ENCODE data around the gene BAG5. TPM values are rescaled to one million over a fixed set of nuclear protein-coding genes. Genes with fewer than 3 reads are reported as not detected.

BAG5 gene
- polyA plus RNA-seq, 3 donors from 2014 or later = 23.5 to 58.7 (median 36.5) TPM

GRCh38 chr14:103548463-103549351 lies 13.8 kb downstream of the BAG5 start:
- peaks cover 0 to 5% of the 10 kb centered on the region in 2 donors for H3K4me1 Mint-ChIP-seq
- H3K9me3 Mint-ChIP-seq = no peaks in the 10 kb centered on the region
- H3K27ac Mint-ChIP-seq = no peak overlapping the region
- H3K27me3 Mint-ChIP-seq (ENCODE audit: low read depth in 3 of 3) = peaks cover 0 to 2% (median 1%) of the 10 kb centered on the region in 3 donors
- no peak overlapping the region for H3K4me3 Mint-ChIP-seq
- DNase-seq = no peak
- no peaks in the 10 kb centered on the region for H3K36me3 Mint-ChIP-seq

- Mint-ChIP-seq H3K4me1 (peaks cover 0 to 5% of the 10 kb centered on the region in 2 donors), H3K27me3 (ENCODE audit: low read depth in 3 of 3) (peaks cover 0 to 2% (median 1%) of the 10 kb centered on the region in 3 donors), H3K36me3 (no peaks in the 10 kb centered on the region), H3K27ac (no peak overlapping the region), H3K9me3 (no peaks in the 10 kb centered on the region), H3K4me3 (no peak overlapping the region)
- no peak for DNase-seq
Observed at GRCh38 chr14:103547941-103548462, 14.5 kb downstream of the BAG5 start.

- Mint-ChIP-seq H3K36me3 (no peaks in the 10 kb centered on the region), H3K4me1 (peaks cover 0 to 5% of the 10 kb centered on the region in 2 donors), H3K27me3 (ENCODE audit: low read depth in 3 of 3) (peaks cover 0 to 2% (median 1%) of the 10 kb centered on the region in 3 donors), H3K4me3 (no peak overlapping the region), H3K27ac (no peak overlapping the region), H3K9me3 (no peaks in the 10 kb centered on the region)
- no peak for DNase-seq
Observed at GRCh38 chr14:103547455-103547940, 15.0 kb downstream of the BAG5 start.

- no peak overlapping the region for H3K4me3 Mint-ChIP-seq
- no peaks in the 10 kb centered on the region for H3K9me3 Mint-ChIP-seq
- H3K27me3 Mint-ChIP-seq (ENCODE audit: low read depth in 3 of 3) = peaks cover 0 to 2% (median 1%) of the 10 kb centered on the region in 3 donors
- peaks cover 0 to 5% of the 10 kb centered on the region in 2 donors for H3K4me1 Mint-ChIP-seq
- no peak overlapping the region for H3K27ac Mint-ChIP-seq
- no peaks in the 10 kb centered on the region for H3K36me3 Mint-ChIP-seq
- DNase-seq = peak; percentile 68 to 71 (median 70)
Observed at GRCh38 chr14:103546652-103547454, 15.6 kb downstream of the BAG5 start.

- Mint-ChIP-seq H3K9me3 (no peaks in the 10 kb centered on the region), H3K27ac (no peak overlapping the region), H3K4me3 (no peak overlapping the region), H3K27me3 (ENCODE audit: low read depth in 3 of 3) (peaks cover 0 to 2% (median 1%) of the 10 kb centered on the region in 3 donors), H3K36me3 (no peaks in the 10 kb centered on the region), H3K4me1 (peaks cover 0 to 2% of the 10 kb centered on the region in 2 donors)
- no peak for DNase-seq
Observed at GRCh38 chr14:103545915-103546651, 16.4 kb downstream of the BAG5 start.

GRCh38 chr14:103545219-103545914 lies 17.1 kb downstream of the BAG5 start:
- no peaks in the 10 kb centered on the region for H3K36me3 Mint-ChIP-seq
- no peak overlapping the region for H3K4me3 Mint-ChIP-seq
- no peak overlapping the region for H3K27ac Mint-ChIP-seq
- DNase-seq = no peak
- peaks cover 0 to 2% of the 10 kb centered on the region in 2 donors for H3K4me1 Mint-ChIP-seq
- no peaks in the 10 kb centered on the region for H3K9me3 Mint-ChIP-seq
- peaks cover 0 to 2% (median 1%) of the 10 kb centered on the region in 3 donors for H3K27me3 Mint-ChIP-seq (ENCODE audit: low read depth in 3 of 3)

- Mint-ChIP-seq H3K4me1 (peaks cover 0 to 2% of the 10 kb centered on the region in 2 donors), H3K36me3 (no peaks in the 10 kb centered on the region), H3K27me3 (ENCODE audit: low read depth in 3 of 3) (peaks cover 0 to 2% (median 1%) of the 10 kb centered on the region in 3 donors), H3K9me3 (no peaks in the 10 kb centered on the region), H3K27ac (no peak overlapping the region), H3K4me3 (no peak overlapping the region)
- no peak for DNase-seq
Observed at GRCh38 chr14:103544388-103545218, 17.9 kb downstream of the BAG5 start.

GRCh38 chr14:103543721-103544387 lies 18.6 kb downstream of the BAG5 start:
- peaks cover 0 to 2% of the 10 kb centered on the region in 2 donors for H3K4me1 Mint-ChIP-seq
- H3K27me3 Mint-ChIP-seq (ENCODE audit: low read depth in 3 of 3) = peaks cover 0 to 2% (median 1%) of the 10 kb centered on the region in 3 donors
- no peak for DNase-seq
- no peak overlapping the region for H3K27ac Mint-ChIP-seq
- no peak overlapping the region for H3K4me3 Mint-ChIP-seq
- H3K36me3 Mint-ChIP-seq = no peaks in the 10 kb centered on the region
- no peaks in the 10 kb centered on the region for H3K9me3 Mint-ChIP-seq

- no peaks in the 10 kb centered on the region for H3K36me3 Mint-ChIP-seq
- H3K4me3 Mint-ChIP-seq = no peak overlapping the region
- H3K4me1 Mint-ChIP-seq = peaks cover 0 to 2% of the 10 kb centered on the region in 2 donors
- DNase-seq = no peak
- peaks cover 0 to 2% (median 1%) of the 10 kb centered on the region in 3 donors for H3K27me3 Mint-ChIP-seq (ENCODE audit: low read depth in 3 of 3)
- no peak overlapping the region for H3K27ac Mint-ChIP-seq
- no peaks in the 10 kb centered on the region for H3K9me3 Mint-ChIP-seq
Observed at GRCh38 chr14:103543140-103543539, 19.3 kb downstream of the BAG5 start.

GRCh38 chr14:103542605-103543088 lies 19.8 kb downstream of the BAG5 start:
- peaks cover 0 to 2% of the 10 kb centered on the region in 2 donors for H3K4me1 Mint-ChIP-seq
- H3K27ac Mint-ChIP-seq = no peak overlapping the region
- H3K9me3 Mint-ChIP-seq = no peaks in the 10 kb centered on the region
- no peak overlapping the region for H3K4me3 Mint-ChIP-seq
- no peak for DNase-seq
- H3K36me3 Mint-ChIP-seq = no peaks in the 10 kb centered on the region
- H3K27me3 Mint-ChIP-seq (ENCODE audit: low read depth in 3 of 3) = peaks cover 0 to 4% (median 0%) of the 10 kb centered on the region in 3 donors

- peaks cover 0 to 4% (median 0%) of the 10 kb centered on the region in 3 donors for H3K27me3 Mint-ChIP-seq (ENCODE audit: low read depth in 3 of 3)
- H3K27ac Mint-ChIP-seq = no peak overlapping the region
- no peaks in the 10 kb centered on the region for H3K36me3 Mint-ChIP-seq
- DNase-seq = no peak
- H3K4me3 Mint-ChIP-seq = no peak overlapping the region
- H3K9me3 Mint-ChIP-seq = no peaks in the 10 kb centered on the region
- H3K4me1 Mint-ChIP-seq = peaks cover 0 to 2% of the 10 kb centered on the region in 2 donors
Observed at GRCh38 chr14:103541709-103542604, 20.5 kb downstream of the BAG5 start.
